PC-3 (cell line): Measurements from ENCODE around the gene TMEM123. TPM values are rescaled to one million over a fixed set of nuclear protein-coding genes. Genes with fewer than 3 reads are reported as not detected.

Source experiments
- ATAC-seq: fragments of 200-7000 bp; cut with Tn5 transposase; 2 replicates; pipeline ENCODE4 v1.9.1; 2020; ENCODE audit warnings: mild to moderate bottlenecking, moderate library complexity
- Bru-seq: library from RNA; stranded (reverse); fragments of 400-500 nt; gene quantifications from one replicate; lab custom pipeline; 2021; lab: Mats Ljungman, UMichigan
- BruChase-seq, 2 experiments: library from RNA; stranded (reverse); fragments of 400-500 nt; gene quantifications; one replicate each; lab custom pipeline; 2021; lab: Mats Ljungman, UMichigan
- BruUV-seq: library from RNA; stranded (reverse); fragments of 400-500 nt; replicated peaks from 2 replicates; lab custom pipeline; 2021; lab: Mats Ljungman, UMichigan
- CTCF ChIA-PET: fragments of 300-600 bp; sonication (Branson Sonifier 250); formaldehyde crosslinking; loops from one replicate; lab custom pipeline; 2022; ENCODE audit warnings: antibody characterized with exemption; lab: Charles Lee
- POLR2A ChIA-PET: fragments of 300-600 bp; sonication (Branson Sonifier 250); formaldehyde crosslinking; loops from one replicate; lab custom pipeline; 2022; ENCODE audit warnings: antibody characterized with exemption; ENCODE audit not compliant: unreplicated experiment; lab: Charles Lee
- DNase-seq: peaks from one replicate; pipeline ENCODE4 v3.0.0-alpha.2; 2015
- H2AFZ ChIP-seq: fragments of 300-600 bp; sonication (generic); 2 replicates; pipeline ENCODE4 v1.6.0; 2016; ENCODE audit warnings: antibody characterized with exemption, low read length
- H3F3A ChIP-seq: fragments of 300-600 bp; sonication (generic); one replicate; pipeline ENCODE4 v1.6.0; 2017; ENCODE audit warnings: antibody characterized with exemption, low read length, control low read depth, mild to moderate bottlenecking; ENCODE audit not compliant: unreplicated experiment
- H3K27ac ChIP-seq: fragments of 300-600 bp; sonication (generic); 2 replicates; pipeline ENCODE4 v1.5.1; 2016; ENCODE audit warnings: mild to moderate bottlenecking, low read length
- H3K27me3 ChIP-seq: fragments of 300-600 bp; sonication (generic); 2 replicates; pipeline ENCODE4 v1.6.1; 2016; ENCODE audit warnings: low read length, mixed read lengths
- H3K36me3 ChIP-seq: fragments of 300-600 bp; sonication (generic); 2 replicates; pipeline ENCODE4 v1.6.1; 2016; ENCODE audit warnings: low read depth, mixed run types, low read length, mixed read lengths
- H3K4me1 ChIP-seq: fragments of 300-600 bp; sonication (generic); 2 replicates; pipeline ENCODE4 v1.5.1; 2016; ENCODE audit warnings: low read length; ENCODE audit not compliant: insufficient read depth
- H3K4me2 ChIP-seq: fragments of 300-600 bp; sonication (generic); 2 replicates; pipeline ENCODE4 v1.6.0; 2016; ENCODE audit warnings: low read length
- H3K4me3 ChIP-seq: fragments of 300-600 bp; sonication (generic); 2 replicates; pipeline ENCODE4 v1.5.1; 2016; ENCODE audit warnings: mild to moderate bottlenecking, low read length, mixed read lengths
- H3K79me2 ChIP-seq: fragments of 300-600 bp; sonication (generic); 2 replicates; pipeline ENCODE4 v1.6.1; 2017; ENCODE audit warnings: low read length, mixed read lengths
- H3K9ac ChIP-seq: fragments of 300-600 bp; sonication (generic); 2 replicates; pipeline ENCODE4 v1.6.0; 2016; ENCODE audit warnings: mild to moderate bottlenecking, low read length
- H3K9me2 ChIP-seq: fragments of 300-600 bp; sonication (generic); replicated peaks from 2 replicates; pipeline ENCODE4 v1.6.1; 2016; ENCODE audit warnings: mixed run types, low read length, mixed read lengths
- H3K9me3 ChIP-seq: fragments of 300-600 bp; sonication (generic); 2 replicates; pipeline ENCODE4 v1.6.1; 2016; ENCODE audit warnings: low read length, mixed read lengths
- H4K20me1 ChIP-seq: fragments of 300-600 bp; sonication (generic); 2 replicates; pipeline ENCODE4 v1.6.1; 2016; ENCODE audit warnings: low read length, mixed read lengths
- EZH2 ChIP-seq: fragments of 300-600 bp; sonication (generic); IDR thresholded peaks from one replicate; pipeline ENCODE4 v1.6.1; 2017; ENCODE audit warnings: antibody characterized with exemption, mild to moderate bottlenecking, low read length; ENCODE audit not compliant: unreplicated experiment
- EZH2phosphoT487 ChIP-seq: fragments of 300-600 bp; sonication (generic); IDR thresholded peaks from 2 replicates; pipeline ENCODE4 v1.6.1; 2018; ENCODE audit warnings: mild to moderate bottlenecking, antibody characterized with exemption, low read length, borderline replicate concordance
- intact Hi-C: fragments of 100-400 bp; cut with micrococcal nuclease; formaldehyde crosslinking; loops from 2 replicates; pipeline ENCODE4 v1.9.0; 2023
- long read RNA-seq: library from polyadenylated mRNA; unstranded; transcript quantifications from one replicate; pipeline ENCODE4 v2.0.0, GENCODE V29; 2021; ENCODE audit not compliant: unreplicated experiment
- total RNA-seq: library from RNA; depleted of rRNA; stranded (reverse); fragments of >200 nt; gene quantifications from 2 replicates; pipeline ENCODE4 v1.2.3, GENCODE V29; 2014; rRNA removed
- TF ChIP-seq, protein P1 (sequence below): fragments of 300-600 bp; sonication (generic); conservative IDR thresholded peaks from 2 replicates; pipeline ENCODE4 v1.5.1; 2017; ENCODE audit warnings: antibody characterized with exemption, low read depth, mild to moderate bottlenecking, low read length

TMEM123 gene, protein sequence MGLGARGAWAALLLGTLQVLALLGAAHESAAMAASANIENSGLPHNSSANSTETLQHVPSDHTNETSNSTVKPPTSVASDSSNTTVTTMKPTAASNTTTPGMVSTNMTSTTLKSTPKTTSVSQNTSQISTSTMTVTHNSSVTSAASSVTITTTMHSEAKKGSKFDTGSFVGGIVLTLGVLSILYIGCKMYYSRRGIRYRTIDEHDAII
- 136 and 163 TPM in 2 replicates for total RNA-seq
- Bru-seq, nascent RNA = percentile 90 among the genes with signal in this experiment
- percentile 86 among the genes with signal in this experiment for BruChase-seq, experiment 1, labeled RNA remaining after a 6-hour chase
- BruChase-seq, experiment 2, labeled RNA remaining after a 2-hour chase = percentile 81 among the genes with signal in this experiment
- long read RNA-seq, transcript TMEM123-202 (5 exons, 3,579 nt) = major isoform, 470 of 494 reads
- long read RNA-seq, partial matches to known transcripts = 19 of 494 reads
- long read RNA-seq, other reads (novel, unspliced or antisense) = 5 of 494 reads

GRCh38 chr11:102452461-102453301, at the start of gene TMEM123:
Gene TMEM123, minus strand, starts transcription at chr11:102452765. Its CDS starts 142 bp downstream, at chr11:102452623.
- peak within 1 kb of the TSS; percentile 90 for H2AFZ ChIP-seq
- H3K79me2 ChIP-seq = peaks cover 58% of the 10 kb centered on the region
- peak within 1 kb of the TSS; percentile 65 for H3K27ac ChIP-seq
- ATAC-seq (peak; percentile 61), DNase-seq (peak; percentile 67)
- H3K9me3 ChIP-seq = no peaks in the 10 kb centered on the region
- TSS peak; percentile 58 for BruUV-seq
- POLR2A ChIA-PET = interaction anchor here (0.6 kb wide), 1 partner anchor 659 kb away, joined by 3 read pairs; no protein-coding TSS in a partner anchor
- peak within 1 kb of the TSS; percentile 86 for H3K4me2 ChIP-seq
- intact Hi-C loops = loop anchor here (2.0 to 5.0 kb wide), 2 partner anchors 106 to 160 kb away; partner anchors contain the start of gene BIRC2
- H3K9ac ChIP-seq = peak within 1 kb of the TSS; percentile 86
- no peaks in the 10 kb centered on the region for H3K27me3 ChIP-seq
- no peaks in the 10 kb centered on the region for H3K9me2 ChIP-seq
- CTCF ChIA-PET = interaction anchor here (0.6 to 0.9 kb wide), 2 partner anchors 14 to 278 kb away, joined by 3 read pairs; no protein-coding TSS in a partner anchor
- peaks cover 56% of the 10 kb centered on the region for H3K4me1 ChIP-seq
- peak within 1 kb of the TSS; percentile 81 for H3K4me3 ChIP-seq
- no peaks in the 10 kb centered on the region for H3F3A ChIP-seq
- H4K20me1 ChIP-seq = peaks cover 32% of the 10 kb centered on the region
- peaks cover 11% of the 10 kb centered on the region for H3K36me3 ChIP-seq
- peak; percentile 58; the same call in 1 of the 2 replicates for TF ChIP-seq EZH2phosphoT487
- TF ChIP-seq, protein P1, sequence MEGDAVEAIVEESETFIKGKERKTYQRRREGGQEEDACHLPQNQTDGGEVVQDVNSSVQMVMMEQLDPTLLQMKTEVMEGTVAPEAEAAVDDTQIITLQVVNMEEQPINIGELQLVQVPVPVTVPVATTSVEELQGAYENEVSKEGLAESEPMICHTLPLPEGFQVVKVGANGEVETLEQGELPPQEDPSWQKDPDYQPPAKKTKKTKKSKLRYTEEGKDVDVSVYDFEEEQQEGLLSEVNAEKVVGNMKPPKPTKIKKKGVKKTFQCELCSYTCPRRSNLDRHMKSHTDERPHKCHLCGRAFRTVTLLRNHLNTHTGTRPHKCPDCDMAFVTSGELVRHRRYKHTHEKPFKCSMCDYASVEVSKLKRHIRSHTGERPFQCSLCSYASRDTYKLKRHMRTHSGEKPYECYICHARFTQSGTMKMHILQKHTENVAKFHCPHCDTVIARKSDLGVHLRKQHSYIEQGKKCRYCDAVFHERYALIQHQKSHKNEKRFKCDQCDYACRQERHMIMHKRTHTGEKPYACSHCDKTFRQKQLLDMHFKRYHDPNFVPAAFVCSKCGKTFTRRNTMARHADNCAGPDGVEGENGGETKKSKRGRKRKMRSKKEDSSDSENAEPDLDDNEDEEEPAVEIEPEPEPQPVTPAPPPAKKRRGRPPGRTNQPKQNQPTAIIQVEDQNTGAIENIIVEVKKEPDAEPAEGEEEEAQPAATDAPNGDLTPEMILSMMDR = no peak

DNA sequence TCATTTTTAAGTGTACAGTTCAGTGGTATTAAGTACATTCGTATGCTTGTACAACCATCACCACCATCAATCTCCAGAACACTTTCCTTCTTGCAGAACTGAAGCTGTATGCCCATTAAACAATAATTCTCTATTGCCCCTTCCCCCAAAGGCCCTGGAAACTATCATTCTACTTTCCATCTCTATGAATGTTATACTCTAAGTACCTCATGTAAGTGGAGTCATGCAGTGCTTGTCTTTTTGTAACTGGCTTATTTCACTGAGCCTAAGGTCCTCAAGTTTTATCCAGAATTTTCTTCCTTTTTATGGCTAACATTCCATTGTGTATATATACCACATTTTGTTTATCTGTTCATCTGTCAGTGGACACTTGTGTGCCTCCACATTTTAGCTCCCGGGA, 48.3 kb upstream of the TMEM123 start:
- no peak for DNase-seq
- Histone ChIP-seq H3K27ac (no peak overlapping the region), H3K79me2 (no peaks in the 10 kb centered on the region), H3K9ac (no peak overlapping the region), H3F3A (no peaks in the 10 kb centered on the region), H3K27me3 (no peaks in the 10 kb centered on the region), H3K36me3 (no peaks in the 10 kb centered on the region), H3K9me3 (no peaks in the 10 kb centered on the region), H2AFZ (no peak overlapping the region), H3K4me3 (no peak overlapping the region), H3K9me2 (no peaks in the 10 kb centered on the region), H4K20me1 (no peaks in the 10 kb centered on the region), H3K4me1 (0 out of 2 replicates have a peak, but pooled peaks cover 3% of the 10 kb centered on the region), H3K4me2 (no peak overlapping the region)
- intact Hi-C loops = no loop called here
- no peak for ATAC-seq
- ChIA-PET POLR2A (no interaction called here), CTCF (interaction anchor here (0.5 kb wide), 1 partner anchor 72 kb away, joined by 4 read pairs; no protein-coding TSS in a partner anchor)
- BruUV-seq = no TSS peak
- TF ChIP-seq EZH2 = no peak
- TF ChIP-seq EZH2phosphoT487 = no peak
- TF ChIP-seq, protein P1 = no peak
